ENCODE measurements around the gene LPCAT4. TPM values are rescaled to one million over a fixed set of nuclear protein-coding genes. Genes with fewer than 3 reads are reported as not detected.

LPCAT4 gene
- total and polyA plus RNA-seq, 9 of the 15 experiments (the other 6 are each of a cell fraction or from before 2014, with no cell fraction given) = 7.3 to 34.3 (median 14.4) TPM

- TF ChIP-seq ZNF407 (IDR thresholded peaks at IDR 0.05; ENCODE audit: low read depth) = no peak
- TF ChIP-seq TSHZ1 (CRISPR knock-in tag; IDR thresholded peaks at IDR 0.05) = no peak
- no peak for TF ChIP-seq ZNF668 (CRISPR knock-in tag; IDR thresholded peaks at IDR 0.05)
- peak; percentile 97 for TF ChIP-seq TOE1 (IDR thresholded peaks at IDR 0.05; ENCODE audit: borderline replicate concordance)
- TF ChIP-seq TOE1 (CRISPR knock-in tag; IDR thresholded peaks at IDR 0.05; ENCODE audit: borderline replicate concordance, low read depth) = no peak
- TF ChIP-seq CEBPB (tag; IDR thresholded peaks at IDR 0.05) = no peak
- no peak for TF ChIP-seq SAFB2 (IDR thresholded peaks at IDR 0.05; ENCODE audit: borderline replicate concordance, low read depth, low read length, severe bottlenecking)
- no peak for TF ChIP-seq PHTF2 (CRISPR knock-in tag; IDR thresholded peaks at IDR 0.05)
- TF ChIP-seq ZBTB2 (IDR thresholded peaks at IDR 0.05) = no peak
- TF ChIP-seq TRIM28 (IDR thresholded peaks at IDR 0.05) = peak; percentile 23; the same call in 1 of the 2 replicates
- no peak for TF ChIP-seq STAT6 (CRISPR knock-in tag; IDR thresholded peaks at IDR 0.05)
These were observed 24.0 kb downstream of the LPCAT4 start, which contains the start of the genes NOP10 and NUTM1 (continued) for GRCh38 chr15:34342737-34343575.

Measured in K562 (cell line).